GM12892 (cell line): Measurements from ENCODE around the gene AGRN. TPM values are rescaled to one million over a fixed set of nuclear protein-coding genes. Genes with fewer than 3 reads are reported as not detected.
A peak's percentile ranks its signal among the peaks of the same experiment; 100 is the strongest.
"Not testable (repeated sequence)": the region's sequence is repeated elsewhere in the genome, so short reads cannot be mapped to it uniquely, and the experiment has no call there.

Experiments
- DNase-seq: peaks from one replicate; pipeline ENCODE4 v3.0.0; 2011; ENCODE audit not compliant: insufficient read length
- FAIRE-seq: peaks from 2 replicates; lab custom pipeline; 2011; peaks lifted over from hg19 to GRCh38; lab: Jason Lieb, UNC
- POLR2A ChIP-seq: IDR thresholded peaks from 2 replicates; pipeline ENCODE4 v1.6.1; 2011; ENCODE audit warnings: low read depth, low read length, control low read depth
- POLR2AphosphoS5 ChIP-seq: IDR thresholded peaks from 2 replicates; pipeline ENCODE4 v1.6.1; 2011; ENCODE audit warnings: low read depth, low read length, control low read depth
- TAF1 ChIP-seq: IDR thresholded peaks from 2 replicates; pipeline ENCODE4 v1.6.1; 2011; ENCODE audit warnings: low read depth, mild to moderate bottlenecking, control low read depth, low read length, borderline replicate concordance
- polyA plus RNA-seq: library from polyadenylated mRNA; unstranded; fragments of >200 nt; gene quantifications from one replicate; pipeline ENCODE4 v1.2.1, GENCODE V29; 2012; ENCODE audit warnings: missing spikeins, inconsistent platforms; ENCODE audit not compliant: missing spikeins

Gene AGRN
- polyA plus RNA-seq, result 15.1 TPM

DNA sequence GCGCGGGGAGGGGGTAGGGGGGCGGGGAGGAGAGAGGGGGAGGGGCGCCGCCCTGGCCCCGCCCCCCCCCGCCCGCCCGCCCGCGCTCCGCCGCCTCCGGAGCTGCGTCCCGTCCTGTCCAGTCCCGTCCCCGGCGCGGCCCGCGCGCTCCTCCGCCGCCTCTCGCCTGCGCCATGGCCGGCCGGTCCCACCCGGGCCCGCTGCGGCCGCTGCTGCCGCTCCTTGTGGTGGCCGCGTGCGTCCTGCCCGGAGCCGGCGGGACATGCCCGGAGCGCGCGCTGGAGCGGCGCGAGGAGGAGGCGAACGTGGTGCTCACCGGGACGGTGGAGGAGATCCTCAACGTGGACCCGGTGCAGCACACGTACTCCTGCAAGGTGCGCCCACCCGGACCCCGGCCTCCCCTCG is at the start of gene AGRN:
Gene AGRN (plus strand): TSS at position 121 of the 405 bp plus-strand sequence. CDS start 53 bp downstream, at position 174.
- no peak for DNase-seq
- TF ChIP-seq POLR2AphosphoS5 (no peak), TAF1 (no peak), POLR2A (no peak)
- no peak for FAIRE-seq

DNA sequence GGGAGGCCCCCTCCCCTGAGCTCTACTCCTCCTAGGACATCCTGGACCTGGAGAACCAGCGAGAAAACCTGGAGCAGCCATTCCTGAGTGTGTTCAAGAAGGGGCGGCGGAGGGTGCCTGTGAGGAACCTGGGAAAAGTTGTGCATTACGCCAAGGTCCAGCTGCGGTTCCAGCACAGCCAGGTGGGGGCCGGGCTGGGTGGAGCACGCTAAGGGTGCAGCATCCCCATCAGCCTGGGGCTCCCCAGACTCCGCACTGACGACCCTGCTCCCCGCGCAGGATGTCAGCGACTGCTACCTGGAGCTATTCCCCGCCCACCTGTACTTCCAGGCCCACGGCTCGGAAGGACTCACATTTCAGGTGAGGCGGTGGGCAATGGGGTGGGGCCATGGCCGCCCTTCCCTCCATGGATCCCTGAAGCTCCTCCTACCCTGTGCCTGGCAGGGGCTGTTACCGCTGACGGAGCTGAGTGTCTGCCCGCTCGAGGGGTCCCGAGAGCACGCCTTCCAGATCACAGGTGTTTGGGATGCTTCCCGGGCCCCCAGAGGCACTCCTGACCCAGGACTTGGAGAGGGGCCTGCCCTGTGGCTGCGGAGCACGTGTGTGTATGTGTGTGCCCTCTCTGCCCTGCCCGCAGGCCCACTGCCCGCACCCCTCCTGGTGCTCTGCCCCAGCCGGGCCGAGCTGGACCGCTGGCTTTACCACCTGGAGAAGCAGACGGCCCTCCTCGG is 49.5 kb upstream of the AGRN start:
- no peak for TF ChIP-seq TAF1
- no peak for TF ChIP-seq POLR2A
- no peak for TF ChIP-seq POLR2AphosphoS5
- no peak for FAIRE-seq
- no peak for DNase-seq

DNA sequence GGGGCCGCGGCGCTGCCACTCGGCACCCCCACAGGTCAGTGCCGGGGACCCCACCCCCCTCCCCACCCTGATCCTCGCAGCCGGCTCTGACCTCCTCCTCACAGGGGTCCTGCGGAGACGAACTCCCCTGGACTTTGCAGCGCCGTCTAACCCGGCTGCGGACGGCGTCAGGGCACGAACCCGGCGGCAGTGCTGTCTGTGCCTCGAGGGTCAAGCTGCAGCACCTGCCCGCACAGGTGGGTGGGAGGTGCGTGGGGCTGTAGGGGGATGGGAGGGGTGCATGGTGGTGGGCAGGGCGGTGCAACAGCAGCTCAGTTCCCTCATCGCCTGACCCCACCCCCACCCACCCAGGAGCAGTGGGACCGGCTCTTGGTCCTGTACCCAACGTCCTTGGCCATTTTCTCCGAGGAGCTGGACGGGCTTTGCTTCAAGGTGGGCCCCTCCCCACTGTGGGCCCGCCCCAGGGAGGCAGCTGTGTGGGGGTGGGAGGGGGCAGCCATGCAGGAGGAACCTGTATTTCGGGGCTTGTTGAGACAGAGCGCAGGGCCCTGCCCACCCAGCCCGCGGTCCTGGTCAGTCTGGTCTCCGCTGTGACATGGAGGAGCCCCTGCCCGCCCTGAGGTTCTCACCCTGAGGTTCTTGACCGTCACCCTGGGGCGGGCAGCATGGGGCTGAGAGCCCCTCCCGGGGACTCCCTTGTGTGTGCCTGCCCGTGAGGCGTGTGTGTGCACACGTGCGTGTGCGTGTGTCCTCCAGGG is 48.8 kb upstream of the AGRN start:
- FAIRE-seq, result no peak
- TF ChIP-seq POLR2A (no peak), POLR2AphosphoS5 (no peak), TAF1 (no peak)

DNA sequence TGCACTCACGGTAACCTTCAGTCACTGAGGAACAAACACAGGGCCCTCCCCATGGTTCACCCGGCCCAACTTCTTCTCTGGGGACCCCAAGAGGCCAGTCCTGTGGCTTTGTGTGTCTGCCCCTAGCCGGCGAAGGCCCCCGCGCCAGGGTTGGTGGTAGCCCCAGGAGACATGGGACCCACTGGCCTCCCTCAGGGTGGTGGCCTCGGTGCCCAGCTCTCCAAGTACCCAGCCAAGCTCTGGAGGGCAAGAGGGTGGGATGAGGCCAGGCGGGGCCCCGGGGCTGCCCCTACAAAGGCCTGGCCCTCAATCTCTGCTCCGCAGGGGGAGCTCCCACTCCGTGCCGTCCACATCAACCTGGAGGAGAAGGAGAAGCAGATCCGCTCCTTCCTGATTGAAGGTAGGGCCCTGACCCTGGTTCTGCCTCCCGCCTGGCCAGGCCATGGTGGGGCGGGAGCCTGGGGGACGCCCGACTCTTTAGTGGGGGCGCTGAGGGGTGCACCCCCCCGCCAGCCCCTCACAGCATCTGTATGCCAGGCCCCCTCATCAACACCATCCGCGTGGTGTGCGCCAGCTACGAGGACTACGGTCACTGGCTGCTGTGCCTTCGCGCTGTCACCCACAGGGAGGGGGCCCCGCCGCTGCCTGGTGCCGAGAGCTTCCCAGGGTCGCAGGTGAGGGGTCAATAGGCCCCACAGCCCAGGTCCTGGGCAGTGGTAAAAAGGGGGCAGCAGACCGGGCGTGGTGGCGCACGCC is 48.0 kb upstream of the AGRN start:
- FAIRE-seq, result no peak

More for the DNA sequence above, 48.8 kb upstream of the AGRN start:
- no peak for DNase-seq

GRCh38 chr1:972726-973458 is 47.0 kb upstream of the AGRN start:
- FAIRE-seq, result no peak
- DNase-seq, result no peak
- TF ChIP-seq TAF1 (no peak), POLR2AphosphoS5 (no peak), POLR2A (no peak)

More for the DNA sequence above, 48.0 kb upstream of the AGRN start:
- no peak for DNase-seq
- TF ChIP-seq POLR2A (no peak), POLR2AphosphoS5 (no peak), TAF1 (no peak)

- DNase-seq, result no peak
- TF ChIP-seq TAF1 (no peak), POLR2AphosphoS5 (no peak), POLR2A (no peak)
- no peak for FAIRE-seq
Observed at GRCh38 chr1:973459-974292, 46.2 kb upstream of the AGRN start.

DNA sequence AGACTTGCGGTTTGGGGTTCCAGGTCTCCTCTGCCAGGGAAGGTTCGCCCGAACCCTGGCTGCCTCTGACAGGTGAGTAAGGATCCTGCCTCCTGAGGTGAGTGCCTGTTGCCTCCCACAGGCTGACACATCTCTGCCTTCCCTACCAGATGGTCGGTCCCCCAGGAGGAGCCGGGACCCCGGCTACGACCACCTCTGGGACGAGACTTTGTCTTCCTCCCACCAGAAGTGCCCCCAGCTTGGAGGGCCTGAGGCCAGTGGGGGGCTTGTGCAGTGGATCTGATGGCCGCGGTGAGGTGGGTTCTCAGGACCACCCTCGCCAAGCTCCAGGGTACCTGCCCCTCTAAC is 45.7 kb upstream of the AGRN start:
- FAIRE-seq (no peak), DNase-seq (no peak)
- TF ChIP-seq TAF1, result no peak

- TF ChIP-seq POLR2AphosphoS5 (no peak), TAF1 (no peak), POLR2A (no peak)
- DNase-seq (no peak), FAIRE-seq (no peak)
Observed at GRCh38 chr1:974687-975328, 45.1 kb upstream of the AGRN start.

- FAIRE-seq, result no peak
- no peak for DNase-seq
- TF ChIP-seq TAF1 (no peak), POLR2A (no peak), POLR2AphosphoS5 (no peak)
Observed at GRCh38 chr1:975365-975764, 44.6 kb upstream of the AGRN start.

- FAIRE-seq (peak; percentile 40), DNase-seq (peak; percentile 69)
- TF ChIP-seq TAF1 (no peak), POLR2A (no peak), POLR2AphosphoS5 (no peak)
Observed at GRCh38 chr1:975896-976683, 43.8 kb upstream of the AGRN start.

DNA sequence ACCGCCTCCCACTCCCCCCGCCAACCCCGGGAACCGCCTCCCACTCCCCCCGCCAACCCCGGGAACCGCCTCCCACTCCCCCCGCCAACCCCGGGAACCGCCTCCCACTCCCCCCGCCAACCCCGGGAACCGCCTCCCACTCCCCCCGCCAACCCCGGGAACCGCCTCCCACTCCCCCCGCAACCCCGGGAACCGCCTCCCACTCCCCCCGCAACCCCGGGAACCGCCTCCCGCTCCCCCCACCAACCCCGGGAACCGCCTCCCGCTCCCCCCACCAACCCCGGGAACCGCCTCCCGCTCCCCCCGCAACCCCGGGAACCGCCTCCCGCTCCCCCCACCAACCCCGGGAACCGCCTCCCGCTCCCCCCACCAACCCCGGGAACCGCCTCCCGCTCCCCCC is 43.1 kb upstream of the AGRN start:
- FAIRE-seq, DNase-seq: not testable (repeated sequence)
